Measurements from ENCODE around the gene GPNMB.
A peak's percentile ranks its signal among the peaks of the same experiment; 100 is the strongest.
"Not testable (repeated sequence)": the region's sequence is repeated elsewhere in the genome, so short reads cannot be mapped to it uniquely, and the experiment has no call there.

GPNMB gene

DNA sequence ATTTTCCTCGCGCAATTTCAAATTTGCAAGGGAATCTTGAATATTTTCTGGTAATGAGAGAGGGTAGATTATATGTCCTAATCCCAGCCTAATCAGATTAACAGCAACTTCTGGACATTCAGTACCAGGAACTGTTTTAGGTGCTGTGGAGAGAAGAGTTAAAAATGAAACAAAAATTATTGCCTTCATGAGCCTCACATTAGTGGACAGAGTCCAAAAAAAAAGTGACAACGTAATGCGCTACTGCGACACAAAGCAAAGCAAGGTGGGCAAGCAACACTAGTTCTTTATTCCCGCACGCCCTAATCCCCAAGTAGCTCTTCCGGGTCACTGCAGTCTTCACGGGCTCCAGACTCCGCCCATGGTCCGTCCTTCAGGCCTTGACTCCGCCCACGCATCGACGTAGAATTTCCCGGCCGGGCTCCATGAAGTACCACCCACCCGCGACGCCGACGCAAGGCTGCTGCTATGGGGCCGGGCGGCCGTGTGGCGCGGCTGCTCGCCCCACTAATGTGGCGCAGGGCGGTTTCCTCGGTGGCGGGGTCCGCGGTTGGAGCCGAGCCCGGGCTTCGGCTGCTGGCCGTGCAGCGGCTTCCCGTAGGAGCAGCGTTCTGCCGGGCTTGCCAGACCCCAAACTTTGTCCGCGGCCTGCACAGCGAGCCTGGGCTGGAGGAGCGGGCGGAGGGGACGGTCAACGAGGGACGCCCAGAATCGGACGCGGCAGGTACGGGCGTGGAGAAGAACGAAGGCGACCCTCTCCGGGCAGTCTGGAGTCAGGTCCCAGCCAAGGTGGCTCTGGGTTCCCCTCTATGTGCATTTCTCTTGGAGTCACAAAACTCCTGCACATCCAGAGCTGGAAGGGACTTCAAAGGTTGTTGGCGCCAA lies 52.6 kb downstream of the GPNMB start, which contains the start of gene MALSU1:
Gene MALSU1, plus strand, starts transcription at position 455 of the 885 bp plus-strand sequence. Its CDS starts 14 bp downstream, at position 469.
- peak; percentile 37 to 98 (median 92) for DNase-seq

DNA sequence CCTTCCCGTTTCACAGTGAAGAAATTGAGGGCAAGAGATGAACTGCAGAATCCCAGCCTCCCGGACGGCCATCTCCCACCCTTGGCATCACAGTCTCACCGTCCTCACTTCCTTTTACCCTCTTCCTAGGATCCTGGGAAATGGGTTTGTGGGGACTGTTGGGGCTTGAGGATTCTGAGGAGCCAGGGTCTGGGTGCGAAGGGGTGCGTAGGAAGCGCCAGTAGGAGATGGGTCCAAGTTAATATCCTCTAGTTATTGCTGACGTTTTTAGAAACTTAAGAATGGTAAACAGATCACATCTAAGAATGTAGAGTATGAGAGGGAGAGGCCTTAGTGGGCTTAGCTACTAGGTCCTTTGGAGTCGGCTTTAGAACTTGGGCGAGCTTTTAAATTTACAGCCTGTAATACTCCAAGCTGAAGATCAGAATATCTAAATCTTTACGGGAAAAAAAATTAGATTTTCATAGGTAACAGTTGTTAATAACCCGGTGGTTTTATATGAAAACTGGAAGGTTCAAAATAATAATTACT lies 53.3 kb downstream of the GPNMB start:
- peak in 1 of 56 donors; percentile 27 for DNase-seq

GRCh38 chr7:23306936-23307521 lies 60.5 kb downstream of the GPNMB start:
- DNase-seq, result no peak

DNA sequence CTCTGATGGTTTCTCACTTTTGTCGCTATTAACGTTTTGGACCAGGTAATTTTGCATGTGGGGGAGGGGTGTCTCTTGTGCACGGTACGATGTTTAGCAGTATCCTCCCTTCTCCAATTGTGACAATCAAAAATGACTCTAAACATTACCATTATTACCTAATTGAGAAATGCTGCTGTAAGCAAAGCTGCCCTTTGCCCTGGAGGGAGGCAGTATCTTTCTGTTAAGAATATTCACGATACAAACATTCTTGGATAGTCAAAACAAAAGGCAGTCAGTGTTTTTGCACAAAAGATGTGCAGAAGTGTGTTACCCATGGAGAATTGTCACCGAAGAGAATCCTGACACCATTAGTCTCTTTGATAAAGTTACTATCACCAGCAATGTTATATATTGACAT lies 62.2 kb downstream of the GPNMB start:
- no peak for DNase-seq

GRCh38 chr7:23312141-23312540 lies 65.6 kb downstream of the GPNMB start:
- not testable (repeated sequence) for DNase-seq

- DNase-seq, result no peak
These were observed 68.8 kb downstream of the GPNMB start for GRCh38 chr7:23315366-23315765.
